Measurements from ENCODE around the gene IMMP2L. TPM values are rescaled to one million over a fixed set of nuclear protein-coding genes. Genes with fewer than 3 reads are reported as not detected.

Gene IMMP2L
- total RNA-seq, 3 donors from 2014 or later (not counting 1 experiment from before 2014, with no cell fraction given), result 6.9 to 9.2 (median 8.7) TPM

DNA sequence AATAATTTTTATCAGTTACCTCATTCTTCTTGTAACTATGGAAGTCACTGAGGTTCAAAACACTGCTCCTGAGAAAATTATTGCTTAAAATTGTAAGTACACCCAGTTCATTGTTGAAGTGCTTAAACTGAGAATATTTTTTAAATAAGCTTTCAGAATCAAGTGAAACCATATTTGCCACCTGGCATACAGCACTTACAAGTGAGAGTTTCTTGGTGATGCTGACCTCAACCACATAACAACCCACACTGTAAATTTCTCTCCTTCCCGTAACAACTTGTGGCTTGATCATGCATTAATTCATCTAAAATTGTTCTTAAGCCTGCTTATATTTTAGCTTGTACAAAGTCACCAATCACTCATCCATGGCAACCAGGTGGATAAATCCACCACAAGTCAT lies 34.0 kb downstream of the IMMP2L start:
- TF ChIP-seq, protein P1, sequence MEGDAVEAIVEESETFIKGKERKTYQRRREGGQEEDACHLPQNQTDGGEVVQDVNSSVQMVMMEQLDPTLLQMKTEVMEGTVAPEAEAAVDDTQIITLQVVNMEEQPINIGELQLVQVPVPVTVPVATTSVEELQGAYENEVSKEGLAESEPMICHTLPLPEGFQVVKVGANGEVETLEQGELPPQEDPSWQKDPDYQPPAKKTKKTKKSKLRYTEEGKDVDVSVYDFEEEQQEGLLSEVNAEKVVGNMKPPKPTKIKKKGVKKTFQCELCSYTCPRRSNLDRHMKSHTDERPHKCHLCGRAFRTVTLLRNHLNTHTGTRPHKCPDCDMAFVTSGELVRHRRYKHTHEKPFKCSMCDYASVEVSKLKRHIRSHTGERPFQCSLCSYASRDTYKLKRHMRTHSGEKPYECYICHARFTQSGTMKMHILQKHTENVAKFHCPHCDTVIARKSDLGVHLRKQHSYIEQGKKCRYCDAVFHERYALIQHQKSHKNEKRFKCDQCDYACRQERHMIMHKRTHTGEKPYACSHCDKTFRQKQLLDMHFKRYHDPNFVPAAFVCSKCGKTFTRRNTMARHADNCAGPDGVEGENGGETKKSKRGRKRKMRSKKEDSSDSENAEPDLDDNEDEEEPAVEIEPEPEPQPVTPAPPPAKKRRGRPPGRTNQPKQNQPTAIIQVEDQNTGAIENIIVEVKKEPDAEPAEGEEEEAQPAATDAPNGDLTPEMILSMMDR (IDR thresholded peaks at IDR 0.05), result no peak
- peaks cover 26 to 64% of the 10 kb centered on the region in 2 donors for H3K27me3 Mint-ChIP-seq (ENCODE audit: low read depth in 2 of 2)
- no peaks in the 10 kb centered on the region for H3K36me3 ChIP-seq (ENCODE audit: control insufficient read depth, insufficient read depth, low read length)
- H3K9me3 ChIP-seq (ENCODE audit: control insufficient read depth, insufficient read depth, low read length), result no peaks in the 10 kb centered on the region
- peaks cover 33 to 49% of the 10 kb centered on the region in 2 donors for H3K4me1 Mint-ChIP-seq
- H3K27ac ChIP-seq (ENCODE audit: low read length), result no peak overlapping the region
- H3K27me3 ChIP-seq (ENCODE audit: control insufficient read depth, insufficient read depth, low read length), result peaks cover 12% of the 10 kb centered on the region
- H3K9me3 Mint-ChIP-seq, result no peaks in the 10 kb centered on the region
- peaks cover 11% of the 10 kb centered on the region for H3K4me1 ChIP-seq (ENCODE audit: control insufficient read depth, insufficient read depth, low read length)
- H3K36me3 Mint-ChIP-seq, result peaks cover 6% of the 10 kb centered on the region
- peak in 1 of 2 donors; percentile 32 for DNase-seq
- ATAC-seq, result peak; percentile 63 to 93 (median 66)
- WGBS (ENCODE audit: insufficient coverage), result 0% methylated on average over 1 of the region's 1 CpG
- H3K4me3 ChIP-seq (ENCODE audit: low read length), result no peak overlapping the region
- intact Hi-C loops (cut with micrococcal nuclease), result no loop called here
- H3K27ac Mint-ChIP-seq, result peak overlapping the region; percentile 19 to 67
- H3K4me3 Mint-ChIP-seq, result peak overlapping the region; percentile 75

DNA sequence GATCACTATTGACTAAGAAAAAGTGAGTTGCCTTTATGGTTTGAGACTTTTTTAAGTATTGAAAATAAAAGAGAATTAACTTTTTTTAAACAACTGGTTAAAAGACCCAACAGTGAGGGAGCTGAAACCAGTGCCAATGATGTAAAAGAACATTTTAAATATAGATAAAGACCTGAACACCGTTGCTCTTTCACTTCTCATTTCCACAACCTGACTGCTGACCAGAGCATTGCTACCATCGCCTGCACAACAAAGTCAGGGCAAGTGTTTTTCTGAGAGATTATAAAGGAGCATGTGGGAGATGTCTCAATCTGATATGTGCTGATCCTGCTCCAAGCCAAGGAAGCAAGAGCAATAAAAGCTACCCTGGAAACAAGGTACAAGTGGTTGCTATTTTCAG lies 34.7 kb downstream of the IMMP2L start:
- intact Hi-C loops (cut with micrococcal nuclease), result no loop called here
- ATAC-seq, result no peak
- H3K4me1 Mint-ChIP-seq, result peaks cover 33 to 49% of the 10 kb centered on the region in 2 donors
- peaks cover 26 to 64% of the 10 kb centered on the region in 2 donors for H3K27me3 Mint-ChIP-seq (ENCODE audit: low read depth in 2 of 2)
- Histone ChIP-seq H3K4me1 (ENCODE audit: control insufficient read depth, insufficient read depth, low read length) (peaks cover 11% of the 10 kb centered on the region), H3K36me3 (ENCODE audit: control insufficient read depth, insufficient read depth, low read length) (no peaks in the 10 kb centered on the region), H3K27me3 (ENCODE audit: control insufficient read depth, insufficient read depth, low read length) (peaks cover 12% of the 10 kb centered on the region), H3K27ac (ENCODE audit: low read length) (no peak overlapping the region), H3K9me3 (ENCODE audit: control insufficient read depth, insufficient read depth, low read length) (no peaks in the 10 kb centered on the region), H3K4me3 (ENCODE audit: low read length) (no peak overlapping the region)
- TF ChIP-seq, protein P1 (IDR thresholded peaks at IDR 0.05), result no peak
- no peaks in the 10 kb centered on the region for H3K9me3 Mint-ChIP-seq
- H3K27ac Mint-ChIP-seq, result no peak overlapping the region
- whole genome bisulfite sequencing (ENCODE audit: insufficient coverage), result 0% methylated on average over 2 of the region's 2 CpGs
- DNase-seq, result no peak
- H3K36me3 Mint-ChIP-seq, result peaks cover 6% of the 10 kb centered on the region
- peak overlapping the region; percentile 47 for H3K4me3 Mint-ChIP-seq

DNA sequence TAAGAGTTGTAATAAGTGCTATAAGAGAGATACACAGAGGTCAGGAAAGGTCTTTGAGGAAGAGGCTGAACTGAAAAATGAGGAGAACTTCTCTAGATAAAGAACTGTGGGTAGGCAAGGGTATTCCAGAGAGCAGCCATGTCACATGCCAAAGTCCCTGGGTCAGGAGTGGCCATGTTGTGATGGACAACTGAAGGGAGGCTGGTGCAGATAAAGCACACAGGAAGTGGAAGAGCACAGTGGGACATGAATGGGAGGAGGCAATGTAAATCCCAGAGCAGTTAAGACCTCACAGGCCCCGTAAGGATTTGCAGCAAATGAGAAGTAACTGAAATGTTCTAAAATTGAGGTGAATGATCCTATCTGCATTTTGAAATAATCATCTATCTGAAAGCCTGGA lies 37.2 kb downstream of the IMMP2L start:
- no peaks in the 10 kb centered on the region for H3K9me3 ChIP-seq (ENCODE audit: control insufficient read depth, insufficient read depth, low read length)
- ATAC-seq (no peak), DNase-seq (no peak)
- no peak overlapping the region for H3K27ac ChIP-seq (ENCODE audit: low read length)
- no peaks in the 10 kb centered on the region for H3K9me3 Mint-ChIP-seq
- H3K4me3 ChIP-seq (ENCODE audit: low read length), result no peak overlapping the region
- H3K4me1 Mint-ChIP-seq, result peaks cover 33 to 49% of the 10 kb centered on the region in 2 donors
- intact Hi-C loops (cut with micrococcal nuclease), result no loop called here
- no peak overlapping the region for H3K4me3 Mint-ChIP-seq
- 100% methylated on average over 1 of the region's 1 CpG for WGBS (ENCODE audit: insufficient coverage)
- H3K4me1 ChIP-seq (ENCODE audit: control insufficient read depth, insufficient read depth, low read length), result peaks cover 11% of the 10 kb centered on the region
- TF ChIP-seq, protein P1 (IDR thresholded peaks at IDR 0.05), result no peak
- no peak overlapping the region for H3K27ac Mint-ChIP-seq
- no peaks in the 10 kb centered on the region for H3K36me3 ChIP-seq (ENCODE audit: control insufficient read depth, insufficient read depth, low read length)
- H3K27me3 Mint-ChIP-seq (ENCODE audit: low read depth in 2 of 2), result peaks cover 23 to 67% of the 10 kb centered on the region in 2 donors
- H3K27me3 ChIP-seq (ENCODE audit: control insufficient read depth, insufficient read depth, low read length), result peaks cover 12% of the 10 kb centered on the region
- H3K36me3 Mint-ChIP-seq, result peaks cover 18% of the 10 kb centered on the region

- intact Hi-C loops (cut with micrococcal nuclease), result no loop called here
- Histone ChIP-seq H3K27me3 (ENCODE audit: control insufficient read depth, insufficient read depth, low read length) (peaks cover 9% of the 10 kb centered on the region), H3K27ac (ENCODE audit: low read length) (no peak overlapping the region), H3K4me3 (ENCODE audit: low read length) (no peak overlapping the region), H3K36me3 (ENCODE audit: control insufficient read depth, insufficient read depth, low read length) (no peaks in the 10 kb centered on the region), H3K9me3 (ENCODE audit: control insufficient read depth, insufficient read depth, low read length) (no peaks in the 10 kb centered on the region), H3K4me1 (ENCODE audit: control insufficient read depth, insufficient read depth, low read length) (no peaks in the 10 kb centered on the region)
- Mint-ChIP-seq H3K27me3 (ENCODE audit: low read depth in 2 of 2) (peaks cover 18 to 42% of the 10 kb centered on the region in 2 donors), H3K9me3 (no peaks in the 10 kb centered on the region), H3K4me1 (peaks cover 13 to 21% of the 10 kb centered on the region in 2 donors), H3K27ac (no peak overlapping the region), H3K36me3 (peaks cover 24% of the 10 kb centered on the region), H3K4me3 (no peak overlapping the region)
- TF ChIP-seq, protein P1 (IDR thresholded peaks at IDR 0.05), result no peak
- ATAC-seq, result no peak
- DNase-seq, result no peak
Measured at GRCh38 chr7:111521660-111522059, 40.6 kb downstream of the IMMP2L start.
